Activated naive CD8-positive, alpha-beta T cell treated with anti-CD3 and anti-CD28 coated beads, Interleukin-2, amount 50 U/mL, for 16 hours (primary cell): ENCODE results near the gene SYNPO.

Source experiments
- DNase-seq: peaks from one replicate; pipeline ENCODE4 v3.0.0-alpha.2; 2020; ENCODE audit warnings: low read depth, low spot score

SYNPO gene

DNA sequence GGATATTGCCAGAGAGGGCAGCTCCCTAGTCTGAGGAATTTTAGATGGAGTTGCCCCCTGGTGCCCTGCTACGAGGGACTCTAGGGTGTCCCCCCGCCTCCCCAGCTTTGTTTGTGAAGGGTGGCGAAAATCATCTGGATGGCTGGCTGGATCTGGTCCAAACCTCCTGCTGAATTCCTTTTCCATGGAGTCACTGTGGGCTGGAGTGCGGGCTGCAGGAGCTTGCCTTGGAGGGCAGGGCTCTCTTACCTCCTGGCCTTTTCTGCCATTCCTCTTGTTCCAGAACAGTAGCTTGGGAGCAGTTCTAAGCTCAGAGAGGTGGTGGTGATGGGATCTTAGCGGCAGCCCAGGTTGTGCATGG, 2.1 kb downstream of the SYNPO start:
- DNase-seq: no peak

DNA sequence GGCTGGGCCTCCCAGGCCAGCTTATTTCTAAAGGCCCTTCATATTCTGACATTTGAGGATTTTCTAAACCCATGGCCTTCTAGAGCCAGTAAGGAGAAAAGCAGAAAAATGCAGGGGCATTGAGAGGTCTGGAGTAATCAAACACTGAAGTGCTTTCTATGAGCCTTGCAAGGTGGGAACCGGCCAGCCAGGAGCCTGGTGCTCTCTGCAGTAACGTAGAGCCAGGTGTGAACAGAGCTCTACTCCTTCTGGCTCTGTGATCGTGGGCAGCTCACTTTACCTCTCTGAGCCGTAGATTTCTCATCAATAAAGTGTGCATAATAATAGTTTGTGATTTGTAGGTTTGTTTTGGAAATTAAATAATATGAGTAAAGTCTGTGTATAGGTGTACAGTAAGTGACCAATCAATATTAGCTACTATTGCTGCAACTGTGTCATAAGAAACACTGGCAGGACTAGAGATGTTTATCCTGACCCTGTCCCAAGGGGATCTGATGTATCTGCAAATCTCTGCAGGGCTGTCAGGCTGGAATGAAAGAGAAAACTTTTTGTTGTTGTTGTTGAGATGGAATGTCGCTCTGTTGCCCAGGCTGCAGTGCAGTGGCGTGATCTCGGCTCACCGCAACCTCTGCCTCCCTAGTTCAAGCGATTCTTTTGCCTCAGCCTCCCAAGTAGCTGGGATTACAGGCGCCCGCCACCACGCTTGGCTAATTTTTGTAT, 2.7 kb downstream of the SYNPO start:
- no peak for DNase-seq

DNA sequence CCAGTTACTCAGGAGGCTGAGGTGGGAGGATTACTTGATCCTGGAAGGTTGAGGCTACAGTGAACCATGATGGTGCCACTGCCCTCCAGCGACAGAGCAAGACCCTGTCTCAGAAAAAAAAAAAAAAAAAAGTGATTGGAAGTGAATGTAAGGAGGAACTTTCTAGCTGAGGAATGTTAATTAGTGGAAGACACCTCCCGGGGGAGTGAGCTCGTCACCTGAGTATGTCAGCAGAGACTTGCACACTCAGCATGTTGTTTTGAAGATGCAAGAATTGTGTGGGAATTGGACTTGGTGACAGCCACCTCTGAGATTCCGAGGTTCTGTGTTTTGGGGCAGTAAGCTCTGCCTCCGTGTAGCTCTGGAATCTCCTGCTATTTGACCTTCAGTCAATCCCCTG, 3.6 kb downstream of the SYNPO start:
- no peak for DNase-seq

GRCh38 chr5:150644514-150644913, 4.1 kb downstream of the SYNPO start:
- no peak for DNase-seq

- DNase-seq: no peak
Observed at GRCh38 chr5:150645070-150645700, 4.7 kb downstream of the SYNPO start.

DNA sequence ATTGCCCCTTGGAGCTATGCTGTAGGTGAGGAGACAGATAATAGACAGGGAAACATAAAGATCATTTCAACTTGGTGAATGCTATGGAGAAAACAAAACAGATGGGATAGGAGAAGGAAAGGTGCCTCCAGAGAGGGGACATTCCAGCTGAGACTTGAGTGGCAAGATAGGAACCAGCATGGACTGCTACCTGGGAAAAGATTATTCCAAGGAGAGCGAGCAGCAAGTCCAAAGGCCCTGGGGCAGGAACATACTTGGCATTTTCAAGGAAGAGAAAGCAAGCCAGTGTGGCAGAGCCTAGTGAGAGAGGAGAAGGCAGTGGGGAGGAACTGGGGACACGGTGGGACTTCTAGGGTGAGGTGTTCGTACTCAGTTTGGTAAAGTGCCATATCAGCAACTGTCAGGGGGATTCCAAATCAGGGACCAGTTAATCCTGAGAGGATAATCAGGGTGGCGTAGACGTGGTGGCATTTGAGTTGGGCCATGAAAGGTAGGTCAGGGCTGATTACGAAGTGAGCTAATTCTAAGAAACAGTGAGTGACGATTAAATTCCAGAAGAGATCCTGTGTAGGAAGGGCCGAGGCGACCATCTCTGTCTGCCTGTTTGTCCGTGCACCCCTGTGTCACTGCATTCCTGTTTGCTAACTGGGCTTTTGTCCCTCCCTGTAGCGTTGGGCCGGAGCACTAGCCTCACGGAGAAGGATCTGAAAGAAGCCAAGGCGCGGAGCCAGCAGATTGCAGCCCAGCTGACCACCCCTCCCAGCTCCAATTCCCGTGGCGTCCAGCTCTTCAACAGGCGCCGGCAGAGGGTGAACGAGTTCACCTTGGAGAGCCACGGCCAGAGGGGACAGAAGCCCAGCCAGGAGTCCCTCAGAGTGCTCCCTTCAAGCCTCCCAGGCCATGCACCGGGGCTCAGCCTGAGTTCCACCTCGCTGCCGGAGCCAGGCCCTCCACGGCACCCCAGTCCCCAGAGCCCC, 7.1 kb downstream of the SYNPO start:
- no peak for DNase-seq

DNA sequence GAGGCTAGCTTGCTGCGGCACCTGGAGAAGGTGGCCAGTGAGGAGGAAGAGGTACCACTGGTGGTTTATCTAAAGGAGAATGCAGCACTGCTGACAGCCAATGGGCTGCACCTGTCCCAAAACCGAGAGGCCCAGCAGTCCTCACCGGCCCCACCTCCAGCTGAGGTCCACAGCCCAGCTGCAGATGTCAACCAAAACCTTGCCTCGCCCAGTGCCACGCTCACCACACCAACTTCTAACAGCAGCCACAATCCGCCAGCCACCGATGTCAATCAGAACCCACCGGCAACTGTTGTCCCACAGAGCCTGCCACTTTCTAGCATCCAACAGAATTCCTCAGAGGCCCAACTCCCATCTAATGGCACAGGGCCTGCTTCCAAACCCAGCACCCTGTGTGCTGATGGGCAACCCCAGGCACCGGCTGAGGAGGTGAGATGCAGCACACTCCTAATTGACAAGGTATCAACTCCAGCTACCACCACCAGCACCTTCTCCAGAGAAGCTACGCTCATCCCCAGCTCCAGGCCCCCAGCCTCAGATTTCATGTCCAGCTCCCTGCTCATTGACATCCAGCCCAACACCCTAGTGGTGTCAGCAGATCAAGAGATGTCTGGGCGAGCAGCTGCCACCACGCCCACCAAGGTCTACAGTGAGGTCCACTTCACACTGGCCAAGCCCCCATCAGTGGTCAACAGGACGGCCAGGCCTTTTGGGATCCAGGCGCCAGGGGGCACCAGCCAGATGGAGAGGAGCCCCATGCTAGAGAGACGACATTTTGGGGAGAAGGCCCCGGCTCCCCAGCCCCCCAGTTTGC, 8.0 kb downstream of the SYNPO start:
- DNase-seq: no peak

- no peak for DNase-seq
Observed at GRCh38 chr5:150649108-150650020, 8.9 kb downstream of the SYNPO start.

- no peak for DNase-seq
Observed at GRCh38 chr5:150650021-150651006, 9.9 kb downstream of the SYNPO start.

DNA sequence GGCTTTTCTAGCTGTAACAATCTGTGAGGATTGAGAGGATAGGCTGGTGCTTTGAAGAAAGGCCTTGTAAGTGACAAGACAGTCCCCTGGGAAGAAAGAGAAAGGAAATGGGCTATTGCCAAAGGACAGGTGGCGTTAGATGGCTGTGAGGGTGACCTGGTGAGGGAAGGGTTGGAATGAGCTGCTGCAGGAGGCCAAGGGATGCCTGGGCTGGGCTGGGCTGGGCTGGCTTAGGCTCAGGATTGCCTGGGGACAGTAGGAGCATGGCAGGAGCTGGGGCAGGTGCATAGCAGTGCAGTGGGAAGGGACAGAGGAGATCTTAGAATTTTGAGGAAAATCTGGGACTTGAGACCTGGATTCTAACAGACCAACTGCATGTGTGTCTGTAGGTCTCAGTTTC, 10.9 kb downstream of the SYNPO start:
- DNase-seq: no peak

DNA sequence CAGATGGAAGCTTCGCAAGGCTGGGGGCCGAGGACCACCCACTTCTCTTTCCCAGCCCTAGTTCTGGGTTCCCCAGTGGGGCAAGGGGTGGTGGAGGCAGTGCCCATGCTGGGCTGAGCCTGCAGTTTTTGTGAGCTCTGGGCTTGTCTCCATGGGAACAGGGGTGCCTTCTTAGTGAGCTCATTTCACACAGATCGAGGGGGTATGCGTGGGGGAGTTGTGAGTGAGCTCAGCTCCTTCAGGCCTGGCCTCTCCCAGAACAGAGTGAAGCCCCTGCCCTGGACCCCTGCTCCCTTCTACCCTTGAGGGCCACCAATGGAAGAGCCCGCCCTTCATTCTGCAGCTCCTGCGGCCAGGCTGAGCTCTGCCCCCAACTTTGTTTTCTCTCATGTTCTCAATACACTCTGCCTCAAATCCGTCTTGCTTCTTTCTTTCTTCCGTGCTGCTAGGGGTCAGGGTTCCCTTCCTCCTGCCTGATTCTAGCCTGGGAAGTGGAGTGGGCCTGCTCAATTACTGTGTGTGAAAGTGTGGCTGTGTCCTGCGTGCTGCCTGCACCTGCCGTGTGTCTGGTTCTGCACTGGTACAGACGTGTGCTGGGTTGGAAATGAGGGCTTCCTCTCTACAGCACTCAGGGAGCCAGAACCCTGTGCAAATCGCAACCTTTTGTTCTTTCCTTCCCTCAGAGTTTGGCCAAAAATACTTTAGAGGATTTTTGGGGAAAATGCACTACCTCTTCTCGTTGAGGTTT, 11.6 kb downstream of the SYNPO start:
- DNase-seq: no peak

GRCh38 chr5:150653145-150653761, 12.8 kb downstream of the SYNPO start:
- DNase-seq: no peak

- DNase-seq: no peak
Observed at GRCh38 chr5:150653762-150654556, 13.5 kb downstream of the SYNPO start.

- no peak for DNase-seq
Observed at GRCh38 chr5:150655221-150655620, 14.8 kb downstream of the SYNPO start.

GRCh38 chr5:150656191-150657132, 16.0 kb downstream of the SYNPO start:
- peak; percentile 24 for DNase-seq

- no peak for DNase-seq
Observed at GRCh38 chr5:150658121-150658520, 17.7 kb downstream of the SYNPO start.
